SK-N-SH (cell line): ENCODE measurements around the gene LDB3. TPM values are rescaled to one million over a fixed set of nuclear protein-coding genes. Genes with fewer than 3 reads are reported as not detected.

Experiments used
- CTCF ChIA-PET: fragments of 300-600, 350-600 bp; formaldehyde crosslinking; extraction: SDS; loops from one replicate; lab custom pipeline; 2021; lab: Yijun Ruan, JAX
- POLR2A ChIA-PET: fragments of 350-600 bp; sonication (Branson Sonifier 250); formaldehyde crosslinking; extraction: SDS; loops from one replicate; lab custom pipeline; 2020; ENCODE audit warnings: antibody characterized with exemption, inconsistent platforms; lab: Yijun Ruan, JAX
- DNase-seq: peaks from one replicate; pipeline ENCODE4 v3.0.0; 2012
- H2AFZ ChIP-seq: fragments of 200-600 bp; sonication (generic); 2 replicates; pipeline ENCODE4 v1.8.1; 2016; ENCODE audit warnings: antibody characterized with exemption, mild to moderate bottlenecking, low read depth
- H3F3A ChIP-seq: fragments of 200-600 bp; sonication (generic); replicated peaks from 2 replicates; pipeline ENCODE3; 2016; ENCODE audit warnings: antibody characterized with exemption, mild to moderate bottlenecking; ENCODE audit not compliant: insufficient read depth
- H3K27ac ChIP-seq, 2 experiments: fragments of 200-500 bp in 1 of 2; fragments of 200-600 bp in 1 of 2; sonication (Bioruptor generic) in 1 of 2; sonication (generic), shearing (Covaris generic) in 1 of 2; 2 replicates each; pipeline versions ENCODE4 v1.5.1 to v1.6.1; 2014 to 2016; ENCODE audit warnings: low read depth in 2 of 2, inconsistent platforms in 1 of 2, low read length in 1 of 2, mild to moderate bottlenecking in 1 of 2, mixed read lengths in 1 of 2
- H3K27me3 ChIP-seq: fragments of 200-600 bp; sonication (generic), shearing (Covaris generic); 2 replicates; pipeline ENCODE4 v1.6.1; 2016; ENCODE audit warnings: mixed run types; ENCODE audit not compliant: insufficient read depth
- H3K36me3 ChIP-seq, 2 experiments: fragments of 200-500 bp in 1 of 2; fragments of 200-600 bp in 1 of 2; sonication (Bioruptor generic) in 1 of 2; sonication (generic) in 1 of 2; replicated peaks in 1 of 2; 2 replicates each; pipeline versions ENCODE3 to v1.5.1; 2014 to 2016; ENCODE audit warnings: low read length in 1 of 2, mild to moderate bottlenecking in 1 of 2; ENCODE audit not compliant: insufficient read depth in 2 of 2, control insufficient read depth in 1 of 2
- H3K4me1 ChIP-seq, 2 experiments: fragments of 200-500 bp in 1 of 2; fragments of 200-600 bp in 1 of 2; sonication (Bioruptor generic) in 1 of 2; sonication (generic), shearing (Covaris generic) in 1 of 2; 2 replicates each; pipeline versions ENCODE4 v1.5.1 to v1.6.1; 2014 to 2016; ENCODE audit warnings: low read depth in 1 of 2, low read length in 1 of 2, mixed run types in 1 of 2; ENCODE audit not compliant: insufficient read depth in 2 of 2, control insufficient read depth in 1 of 2
- H3K4me2 ChIP-seq: fragments of 200-600 bp; sonication (generic), shearing (Covaris generic); 2 replicates; pipeline ENCODE4 v1.6.1; 2017; ENCODE audit warnings: mixed run types
- H3K4me3 ChIP-seq, 2 experiments: fragments of 200-500 bp in 1 of 2; fragments of 200-600 bp in 1 of 2; sonication (Bioruptor generic) in 1 of 2; sonication (generic), shearing (Covaris generic) in 1 of 2; 2 replicates each; pipeline versions ENCODE4 v1.5.1 to v1.8.1; 2014 to 2016; ENCODE audit warnings: low read depth in 2 of 2, inconsistent platforms in 1 of 2, low read length in 1 of 2, mild to moderate bottlenecking in 1 of 2, mixed read lengths in 1 of 2, moderate library complexity in 1 of 2
- H3K79me2 ChIP-seq: fragments of 200-600 bp; sonication (generic); 2 replicates; pipeline ENCODE4 v1.8.1; 2017; ENCODE audit warnings: mild to moderate bottlenecking; ENCODE audit not compliant: insufficient read depth
- H3K9ac ChIP-seq: fragments of 200-600 bp; sonication (generic); 2 replicates; pipeline ENCODE4 v1.6.1; 2017; ENCODE audit warnings: mixed run types
- H3K9me2 ChIP-seq: fragments of 200-600 bp; sonication (generic); 2 replicates; pipeline ENCODE4 v1.6.1; 2017; ENCODE audit warnings: mixed run types
- H3K9me3 ChIP-seq: fragments of 200-600 bp; sonication (generic); 2 replicates; pipeline ENCODE4 v1.6.1; 2017; ENCODE audit warnings: mixed run types, mild to moderate bottlenecking, moderate library complexity
- H4K20me1 ChIP-seq: fragments of 200-600 bp; sonication (generic); 2 replicates; pipeline ENCODE4 v1.6.1; 2017; ENCODE audit warnings: mild to moderate bottlenecking, mixed run types; ENCODE audit not compliant: insufficient read depth
- EP300 ChIP-seq, 2 experiments: IDR thresholded peaks; 2 replicates each; pipeline versions ENCODE4 v1.4.0 to v1.6.1; 2012; ENCODE audit warnings: borderline replicate concordance in 1 of 2, low read depth in 1 of 2, low read length in 1 of 2
- FOSL2 ChIP-seq: IDR thresholded peaks from 2 replicates; pipeline ENCODE4 v1.4.0; 2012; ENCODE audit warnings: low read depth, mild to moderate bottlenecking, moderate library complexity, borderline replicate concordance
- GATA2 ChIP-seq: sonication (generic); formaldehyde crosslinking; IDR thresholded peaks from 2 replicates; pipeline ENCODE4 v1.5.0; 2020; ENCODE audit warnings: mild to moderate bottlenecking, missing genetic modification reagents
- MEF2A ChIP-seq: IDR thresholded peaks from 2 replicates; pipeline ENCODE4 v1.4.0; 2012; ENCODE audit warnings: low read depth, borderline replicate concordance
- NFIC ChIP-seq: IDR thresholded peaks from 2 replicates; pipeline ENCODE4 v1.4.0; 2012; ENCODE audit warnings: borderline replicate concordance
- NRF1 ChIP-seq: IDR thresholded peaks from 2 replicates; pipeline ENCODE4 v1.6.1; 2012; ENCODE audit warnings: low read depth, mild to moderate bottlenecking, low read length
- RCOR1 ChIP-seq: fragments of 150-350 bp; IDR thresholded peaks from 2 replicates; pipeline ENCODE4 v1.6.1; 2017; ENCODE audit warnings: antibody characterized with exemption, low read length
- REST ChIP-seq: IDR thresholded peaks from 2 replicates; pipeline ENCODE4 v1.6.1; 2012; ENCODE audit warnings: mild to moderate bottlenecking, low read depth, low read length, moderate library complexity
- RFX5 ChIP-seq: IDR thresholded peaks from 2 replicates; pipeline ENCODE4 v1.6.1; 2012; ENCODE audit warnings: mild to moderate bottlenecking, improper control_type of control experiment, low read length
- SIN3A ChIP-seq: IDR thresholded peaks from 2 replicates; pipeline ENCODE4 v1.6.1; 2012; ENCODE audit warnings: low read depth, mild to moderate bottlenecking, low read length, moderate library complexity, borderline replicate concordance
- SMC3 ChIP-seq: IDR thresholded peaks from 2 replicates; pipeline ENCODE4 v1.6.1; 2012; ENCODE audit warnings: low read depth, low read length, improper control_type of control experiment
- WGBS: methylation state at CpG from one replicate; pipeline ENCODE4 v1.1.6; 2017; ENCODE audit warnings: low lambda C conversion rate; 5-methylcytosine and 5-hydroxymethylcytosine counted together
- polyA plus RNA-seq, 3 experiments: library from polyadenylated mRNA; depleted of rRNA; stranded (reverse); fragments of >200 nt; gene quantifications; 2 replicates each; pipeline ENCODE4 v1.2.3, GENCODE V29; 2012
- TF ChIP-seq, protein P1 (sequence below): IDR thresholded peaks from 2 replicates; pipeline ENCODE4 v1.4.0; 2012; ENCODE audit warnings: low read depth, borderline replicate concordance
- TF ChIP-seq, protein P2 (sequence below): fragments of 150-350 bp; IDR thresholded peaks from 2 replicates; pipeline ENCODE4 v1.6.1; 2016; ENCODE audit warnings: mild to moderate bottlenecking, low read depth, low read length

LDB3 gene
- polyA plus RNA-seq, 1 of the 3 experiments (the other 2 are of a cell fraction): 0.48 TPM

GRCh38 chr10:86686972-86687371 lies 18.7 kb downstream of the LDB3 start:
- H3F3A ChIP-seq: no peaks in the 10 kb centered on the region
- CTCF ChIA-PET: interaction anchor here (0.7 to 1.6 kb wide), 8 partner anchors 9 to 253 kb away, joined by 3 to 10 read pairs (median 4); no protein-coding TSS in a partner anchor

More at GRCh38 chr10:86686972-86687371, 18.7 kb downstream of the LDB3 start:
- no peaks in the 10 kb centered on the region for H3K27me3 ChIP-seq
- peaks cover 0 to 19% of the 10 kb centered on the region in 2 experiments; a peak in 1 of 4 replicates for H3K4me1 ChIP-seq
- no peaks in the 10 kb centered on the region for H3K9me3 ChIP-seq
- no peak for DNase-seq
- no peaks in the 10 kb centered on the region for H4K20me1 ChIP-seq
- H3K4me2 ChIP-seq: no peak overlapping the region
- no peak overlapping the region for H2AFZ ChIP-seq
- H3K36me3 ChIP-seq: no peaks in the 10 kb centered on the region
- no peak for TF ChIP-seq GATA2
- no peak for TF ChIP-seq FOSL2
- no peak for TF ChIP-seq SIN3A
- TF ChIP-seq MEF2A: no peak
- TF ChIP-seq, protein P1, sequence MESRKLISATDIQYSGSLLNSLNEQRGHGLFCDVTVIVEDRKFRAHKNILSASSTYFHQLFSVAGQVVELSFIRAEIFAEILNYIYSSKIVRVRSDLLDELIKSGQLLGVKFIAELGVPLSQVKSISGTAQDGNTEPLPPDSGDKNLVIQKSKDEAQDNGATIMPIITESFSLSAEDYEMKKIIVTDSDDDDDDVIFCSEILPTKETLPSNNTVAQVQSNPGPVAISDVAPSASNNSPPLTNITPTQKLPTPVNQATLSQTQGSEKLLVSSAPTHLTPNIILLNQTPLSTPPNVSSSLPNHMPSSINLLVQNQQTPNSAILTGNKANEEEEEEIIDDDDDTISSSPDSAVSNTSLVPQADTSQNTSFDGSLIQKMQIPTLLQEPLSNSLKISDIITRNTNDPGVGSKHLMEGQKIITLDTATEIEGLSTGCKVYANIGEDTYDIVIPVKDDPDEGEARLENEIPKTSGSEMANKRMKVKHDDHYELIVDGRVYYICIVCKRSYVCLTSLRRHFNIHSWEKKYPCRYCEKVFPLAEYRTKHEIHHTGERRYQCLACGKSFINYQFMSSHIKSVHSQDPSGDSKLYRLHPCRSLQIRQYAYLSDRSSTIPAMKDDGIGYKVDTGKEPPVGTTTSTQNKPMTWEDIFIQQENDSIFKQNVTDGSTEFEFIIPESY: no peak
- no peak for TF ChIP-seq SMC3
- no peak for TF ChIP-seq NFIC
- TF ChIP-seq, protein P2, sequence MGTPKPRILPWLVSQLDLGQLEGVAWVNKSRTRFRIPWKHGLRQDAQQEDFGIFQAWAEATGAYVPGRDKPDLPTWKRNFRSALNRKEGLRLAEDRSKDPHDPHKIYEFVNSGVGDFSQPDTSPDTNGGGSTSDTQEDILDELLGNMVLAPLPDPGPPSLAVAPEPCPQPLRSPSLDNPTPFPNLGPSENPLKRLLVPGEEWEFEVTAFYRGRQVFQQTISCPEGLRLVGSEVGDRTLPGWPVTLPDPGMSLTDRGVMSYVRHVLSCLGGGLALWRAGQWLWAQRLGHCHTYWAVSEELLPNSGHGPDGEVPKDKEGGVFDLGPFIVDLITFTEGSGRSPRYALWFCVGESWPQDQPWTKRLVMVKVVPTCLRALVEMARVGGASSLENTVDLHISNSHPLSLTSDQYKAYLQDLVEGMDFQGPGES: no peak
- no peak for TF ChIP-seq EP300 (IDR thresholded peaks at IDR 0.05; ENCODE audit: borderline replicate concordance in 1 of 2, low read depth in 1 of 2, low read length in 1 of 2)
- no peak for TF ChIP-seq RCOR1
- no peak for TF ChIP-seq REST
- no peak for TF ChIP-seq NRF1
- TF ChIP-seq RFX5: no peak
- H3K4me3 ChIP-seq: no peak overlapping the region
- no peaks in the 10 kb centered on the region for H3K79me2 ChIP-seq
- 92% methylated on average over 19 of the region's 19 CpGs for WGBS
- POLR2A ChIA-PET: no interaction called here
- H3K9me2 ChIP-seq: no peaks in the 10 kb centered on the region
- H3K27ac ChIP-seq: peak overlapping the region in 1 of 2 experiments; percentile 17; a peak in 1 of 4 replicates
- H3K9ac ChIP-seq: no peak overlapping the region
